Left lung (tissue), 10 donors: ENCODE results near the gene TMEM141. TPM values are rescaled to one million over a fixed set of nuclear protein-coding genes. Genes with fewer than 3 reads are reported as not detected.
"Not testable (repeated sequence)": the region's sequence is repeated elsewhere in the genome, so short reads cannot be mapped to it uniquely, and the experiment has no call there.

ENCODE experiments used
- ATAC-seq: fragments of 200-7000 bp; cut with Tn5 transposase; one replicate; pipeline ENCODE4 v1.9.1; 2020; ENCODE audit warnings: moderate library complexity
- DNase-seq, 4 donors: peaks; one replicate each; pipeline ENCODE4 v3.0.0-alpha.2; 2013 to 2020
- H3K27ac ChIP-seq, 2 donors: fragments of 200-600 bp; sonication (generic) in 1 of 2; one replicate each; pipeline versions ENCODE4 v1.5.0 to v1.8.0; 2020 to 2021
- H3K27me3 ChIP-seq, 2 donors: fragments of 200-600 bp; sonication (generic) in 1 of 2; one replicate each; pipeline versions ENCODE4 v1.5.0 to v1.8.0; 2020 to 2021
- H3K36me3 ChIP-seq, 2 donors: fragments of 200-600 bp; sonication (generic) in 1 of 2; one replicate each; pipeline versions ENCODE4 v1.5.0 to v1.8.0; 2020 to 2021
- H3K4me1 ChIP-seq, 2 donors: fragments of 200-600 bp; one replicate each; pipeline ENCODE4 v1.8.0; 2021
- H3K4me3 ChIP-seq, 2 donors: fragments of 200-600 bp; sonication (generic) in 1 of 2; one replicate each; pipeline versions ENCODE4 v1.5.0 to v1.8.0; 2020 to 2021; ENCODE audit warnings: mild to moderate bottlenecking in 1 of 2
- H3K9me3 ChIP-seq, 2 donors: fragments of 200-600 bp; sonication (generic) in 1 of 2; one replicate each; pipeline versions ENCODE4 v1.5.0 to v1.8.0; 2020 to 2021
- CTCF ChIP-seq, 2 donors: fragments of 200-600 bp; sonication (generic) in 1 of 2; IDR thresholded peaks; one replicate each; pipeline versions ENCODE4 v1.5.0 to v1.8.0; 2021; ENCODE audit warnings: antibody characterized with exemption in 2 of 2
- intact Hi-C, 2 donors: fragments of 100-400 bp; cut with DNase I; formaldehyde crosslinking; loops; one replicate each; pipeline versions ENCODE4 v1.11.2 to v1.14.2; 2022
- polyA plus RNA-seq, 6 donors: library from polyadenylated mRNA; unstranded; fragments of 120-200 nt; gene quantifications; one replicate each; pipeline ENCODE4 v1.2.1, GENCODE V29; 2013; ENCODE audit not compliant: insufficient read length in 6 of 6
- total RNA-seq, 2 donors: library from RNA; stranded (reverse); fragmentation: NEBNext Ultra II Directional; extraction: Animal tissue kit (Norgen Biotek cat#: 25700); gene quantifications; one replicate each; pipeline ENCODE4 v1.2.1, GENCODE V29; 2021
- donor health status: DM: no; HTN: yes; CAD: no.
- donor health status: DM: no; HTN: no; CAD: no.

The TMEM141 gene
- total and polyA plus RNA-seq, 8 donors: 49.3 to 76.6 (median 54.5) TPM

GRCh38 chr9:136751244-136751643, 39.9 kb upstream of the TMEM141 start:
- H3K4me3 ChIP-seq: no peak overlapping the region
- TF ChIP-seq CTCF (IDR thresholded peaks at IDR 0.05): no peak
- no peak overlapping the region for H3K27ac ChIP-seq
- peaks cover 0 to 16% of the 10 kb centered on the region in 2 donors for H3K9me3 ChIP-seq
- DNase-seq: no peak
- H3K36me3 ChIP-seq: no peaks in the 10 kb centered on the region
- ATAC-seq: no peak
- H3K27me3 ChIP-seq: peaks cover 0 to 14% of the 10 kb centered on the region in 2 donors
- intact Hi-C loops: no loop called here
- peaks cover 0 to 9% of the 10 kb centered on the region in 2 donors for H3K4me1 ChIP-seq

DNA sequence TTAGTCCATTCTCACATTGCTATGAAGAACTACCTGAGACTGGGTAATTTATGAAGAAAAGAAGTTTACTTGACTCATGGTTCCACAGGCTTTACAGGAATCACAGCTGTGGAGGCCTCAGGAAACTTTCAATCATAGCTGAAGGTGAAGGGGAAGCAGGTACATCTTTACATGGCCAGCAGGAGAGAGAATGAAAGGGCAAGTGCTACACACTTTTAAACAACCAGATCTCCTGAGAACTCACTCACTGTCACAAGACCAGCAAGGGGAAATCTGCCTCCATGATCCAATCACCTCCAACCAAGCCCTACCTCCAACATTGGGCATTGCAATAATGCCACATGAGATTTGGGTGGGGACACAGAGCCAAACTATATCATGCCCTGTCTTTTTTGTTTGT, 39.3 kb upstream of the TMEM141 start:
- intact Hi-C loops: no loop called here
- TF ChIP-seq CTCF (IDR thresholded peaks at IDR 0.05): no peak

GRCh38 chr9:136753371-136754058, 37.6 kb upstream of the TMEM141 start:
- intact Hi-C loops: no loop called here
- H3K27ac ChIP-seq: no peak overlapping the region
- H3K9me3 ChIP-seq: peaks cover 0 to 17% of the 10 kb centered on the region in 2 donors
- no peaks in the 10 kb centered on the region for H3K36me3 ChIP-seq
- no peak for TF ChIP-seq CTCF (IDR thresholded peaks at IDR 0.05)
- ATAC-seq (no peak), DNase-seq (peak in 1 of 4 donors; percentile 61)
- H3K4me1 ChIP-seq: peaks cover 0 to 7% of the 10 kb centered on the region in 2 donors
- H3K4me3 ChIP-seq: no peak overlapping the region
- H3K27me3 ChIP-seq: peaks cover 0 to 14% of the 10 kb centered on the region in 2 donors

More for the DNA sequence above, 39.3 kb upstream of the TMEM141 start:
- H3K4me1 ChIP-seq: peaks cover 0 to 9% of the 10 kb centered on the region in 2 donors
- H3K27me3 ChIP-seq: peaks cover 0 to 14% of the 10 kb centered on the region in 2 donors
- no peak for DNase-seq
- H3K27ac ChIP-seq: no peak overlapping the region
- peaks cover 0 to 17% of the 10 kb centered on the region in 2 donors for H3K9me3 ChIP-seq
- no peaks in the 10 kb centered on the region for H3K36me3 ChIP-seq
- no peak for ATAC-seq
- H3K4me3 ChIP-seq: no peak overlapping the region

GRCh38 chr9:136754059-136754572, 37.0 kb upstream of the TMEM141 start:
- no peak overlapping the region for H3K27ac ChIP-seq
- peaks cover 0 to 17% of the 10 kb centered on the region in 2 donors for H3K9me3 ChIP-seq
- peaks cover 0 to 1% of the 10 kb centered on the region in 2 donors for H3K4me1 ChIP-seq
- TF ChIP-seq CTCF (IDR thresholded peaks at IDR 0.05): no peak
- ATAC-seq (no peak), DNase-seq (no peak)
- peaks cover 0 to 14% of the 10 kb centered on the region in 2 donors for H3K27me3 ChIP-seq
- intact Hi-C loops: no loop called here
- H3K4me3 ChIP-seq: no peak overlapping the region
- H3K36me3 ChIP-seq: no peaks in the 10 kb centered on the region

GRCh38 chr9:136754626-136755301, 36.4 kb upstream of the TMEM141 start:
- peaks cover 0 to 19% of the 10 kb centered on the region in 2 donors for H3K27me3 ChIP-seq
- TF ChIP-seq CTCF (IDR thresholded peaks at IDR 0.05): no peak
- H3K36me3 ChIP-seq: no peaks in the 10 kb centered on the region
- ATAC-seq (no peak), DNase-seq (peak in 1 of 4 donors; percentile 60)
- no peak overlapping the region for H3K27ac ChIP-seq
- H3K4me1 ChIP-seq: no peaks in the 10 kb centered on the region
- no peak overlapping the region for H3K4me3 ChIP-seq
- H3K9me3 ChIP-seq: peaks cover 0 to 17% of the 10 kb centered on the region in 2 donors
- intact Hi-C loops: no loop called here

GRCh38 chr9:136755302-136756133, 35.6 kb upstream of the TMEM141 start:
- H3K36me3 ChIP-seq, ATAC-seq, DNase-seq, H3K27ac ChIP-seq, intact Hi-C loops, H3K4me1 ChIP-seq, H3K4me3 ChIP-seq: not testable (repeated sequence)
- Histone ChIP-seq H3K9me3 (peaks cover 0 to 17% of the 10 kb centered on the region in 2 donors), H3K27me3 (peaks cover 0 to 27% of the 10 kb centered on the region in 2 donors)
